NCI-H82 treated with DMSO at 0.1 percent for 48 hours (cell line): Measurements from ENCODE around the gene PCDHB11.
A peak's percentile ranks its signal among the peaks of the same experiment; 100 is the strongest.
"Not testable (repeated sequence)": the region's sequence is repeated elsewhere in the genome, so short reads cannot be mapped to it uniquely, and the experiment has no call there.

Experiments used
- DNase-seq: peaks from one replicate; lab custom pipeline; 2025; ENCODE audit not compliant: unreplicated experiment; lab: John Stamatoyannopoulos, UW

Gene PCDHB11

GRCh38 chr5:141199359-141200235 lies at the start of gene PCDHB11:
Gene PCDHB11, plus strand, starts transcription at chr5:141199627. Its CDS starts 148 bp downstream, at chr5:141199775.
- DNase-seq: no peak

GRCh38 chr5:141149812-141150211 lies 49.6 kb upstream of the PCDHB11 start, which contains the start of gene PCDHB6:
Gene PCDHB6, plus strand, starts transcription at chr5:141150057. Its CDS starts 201 bp downstream, at chr5:141150258.
- no peak for DNase-seq

- DNase-seq: no peak
These were observed 49.0 kb upstream of the PCDHB11 start for GRCh38 chr5:141150224-141150992.

- no peak for DNase-seq
These were observed 48.5 kb upstream of the PCDHB11 start for GRCh38 chr5:141150993-141151325.

GRCh38 chr5:141151632-141152031 lies 47.8 kb upstream of the PCDHB11 start:
- not testable (repeated sequence) for DNase-seq

- not testable (repeated sequence) for DNase-seq
These were observed 47.3 kb upstream of the PCDHB11 start for GRCh38 chr5:141152096-141152495.

- DNase-seq: no peak
These were observed 43.7 kb upstream of the PCDHB11 start for GRCh38 chr5:141155540-141156374.

- DNase-seq: not testable (repeated sequence)
These were observed 42.1 kb upstream of the PCDHB11 start for GRCh38 chr5:141157356-141157755.

- not testable (repeated sequence) for DNase-seq
These were observed 41.5 kb upstream of the PCDHB11 start for GRCh38 chr5:141157901-141158300.

- DNase-seq: no peak
These were observed 26.8 kb upstream of the PCDHB11 start, which contains the start of gene PCDHB7 for GRCh38 chr5:141172381-141173204. Gene PCDHB7, plus strand, starts transcription at chr5:141172644. Its CDS starts 192 bp downstream, at chr5:141172836.

- not testable (repeated sequence) for DNase-seq
These were observed 24.9 kb upstream of the PCDHB11 start for GRCh38 chr5:141174291-141175104.

GRCh38 chr5:141175933-141176332 lies 23.5 kb upstream of the PCDHB11 start:
- no peak for DNase-seq

- not testable (repeated sequence) for DNase-seq
These were observed 21.7 kb upstream of the PCDHB11 start, which contains the start of gene PCDHB8 for GRCh38 chr5:141177577-141178191. Gene PCDHB8, plus strand, starts transcription at chr5:141177790. Its CDS starts 245 bp downstream, at chr5:141178035.

- DNase-seq: not testable (repeated sequence)
These were observed 20.1 kb upstream of the PCDHB11 start for GRCh38 chr5:141179371-141179770.

GRCh38 chr5:141179876-141180275 lies 19.6 kb upstream of the PCDHB11 start:
- not testable (repeated sequence) for DNase-seq

- DNase-seq: no peak
These were observed 19.1 kb upstream of the PCDHB11 start for GRCh38 chr5:141180313-141180712.

GRCh38 chr5:141182248-141182647 lies 17.2 kb upstream of the PCDHB11 start, which contains the start of gene PCDHB16:
Gene PCDHB16, plus strand, starts transcription at chr5:141182387. Its CDS starts 173 bp downstream, at chr5:141182560.
- peak; percentile 24 for DNase-seq

- DNase-seq: not testable (repeated sequence)
These were observed 15.1 kb upstream of the PCDHB11 start for GRCh38 chr5:141184117-141184855.
